H1 (cell line): ENCODE results near the gene AURKAIP1. TPM values are rescaled to one million over a fixed set of nuclear protein-coding genes. Genes with fewer than 3 reads are reported as not detected.

Experiments
- CTBP2 ChIP-seq: IDR thresholded peaks from 2 replicates; pipeline ENCODE4 v1.7.0; 2011; ENCODE audit warnings: borderline replicate concordance, mild to moderate bottlenecking, moderate library complexity, mixed read lengths, low read length; ENCODE audit not compliant: insufficient read depth, insufficient read length
- TCF12 ChIP-seq: IDR thresholded peaks from 2 replicates; pipeline ENCODE4 v1.6.1; 2011; ENCODE audit warnings: low read depth, mild to moderate bottlenecking, low read length
- polyA plus RNA-seq, 7 experiments: library from polyadenylated mRNA; depleted of rRNA in 3 of 7; stranded (reverse) in 5 of 7; unstranded in 2 of 7; fragments of >200 nt in 5 of 7; fragments of 200-250 nt in 2 of 7; gene quantifications; 1 replicate in 5 of 7; 2 replicates in 1 of 7; 4 replicates in 1 of 7; pipeline versions ENCODE4 v1.2.1 to v1.2.3, GENCODE V29; 2011 to 2013; ENCODE audit warnings: missing spikeins in 2 of 7, mixed read lengths in 2 of 7
- total RNA-seq: library from RNA; stranded (reverse); fragmentation: NEBNext Ultra II Directional; extraction: Animal tissue kit (Norgen Biotek cat#: 25700); gene quantifications from 2 replicates; pipeline ENCODE4 v1.2.1, GENCODE V29; 2021

AURKAIP1 gene
- total and polyA plus RNA-seq, 2 of the 8 experiments (the other 6 are each of a cell fraction or from before 2014, with no cell fraction given): 87.8 to 194 TPM

GRCh38 chr1:1374589-1374928 lies 448 bp downstream of the AURKAIP1 start (continued):
- TF ChIP-seq CTBP2 (no peak), TCF12 (no peak)
